Neural crest cell (in vitro differentiated cells): ENCODE results near the gene SORBS2. TPM values are rescaled to one million over a fixed set of nuclear protein-coding genes. Genes with fewer than 3 reads are reported as not detected.

ENCODE experiments used
- DNase-seq: peaks from one replicate; pipeline ENCODE4 v3.0.0; 2021; ENCODE audit warnings: low read depth, mixed read lengths, low spot score
- H3K27ac Mint-ChIP-seq: one replicate; pipeline ENCODE4 v1.8.0; 2021; ENCODE audit warnings: mild to moderate bottlenecking, mixed read lengths; ENCODE audit not compliant: unreplicated experiment
- H3K27me3 Mint-ChIP-seq: 2 replicates; pipeline ENCODE4 v1.8.0; 2021; ENCODE audit warnings: low read depth, mild to moderate bottlenecking, mixed read lengths
- H3K36me3 Mint-ChIP-seq: 2 replicates; pipeline ENCODE4 v1.8.0; 2021; ENCODE audit warnings: low read depth, mild to moderate bottlenecking, mixed read lengths
- H3K4me1 Mint-ChIP-seq: 2 replicates; pipeline ENCODE4 v1.8.0; 2021; ENCODE audit warnings: mixed read lengths
- H3K4me3 Mint-ChIP-seq: one replicate; pipeline ENCODE4 v1.8.0; 2021; ENCODE audit warnings: mild to moderate bottlenecking, mixed read lengths
- H3K9me3 Mint-ChIP-seq: 2 replicates; pipeline ENCODE4 v1.8.0; 2021; ENCODE audit warnings: mixed read lengths
- total RNA-seq: library from RNA; stranded (reverse); gene quantifications from 2 replicates; pipeline ENCODE4 v1.2.1, GENCODE V29; 2021
- TF ChIP-seq, protein P1 (sequence below): fragments of 200-600 bp; sonication (generic); conservative IDR thresholded peaks from 2 replicates; pipeline ENCODE4 v1.5.0; 2021; ENCODE audit warnings: antibody characterized with exemption, mild to moderate bottlenecking

The SORBS2 gene
- total RNA-seq, 1 donor from 2014 or later = 42.3 TPM

DNA sequence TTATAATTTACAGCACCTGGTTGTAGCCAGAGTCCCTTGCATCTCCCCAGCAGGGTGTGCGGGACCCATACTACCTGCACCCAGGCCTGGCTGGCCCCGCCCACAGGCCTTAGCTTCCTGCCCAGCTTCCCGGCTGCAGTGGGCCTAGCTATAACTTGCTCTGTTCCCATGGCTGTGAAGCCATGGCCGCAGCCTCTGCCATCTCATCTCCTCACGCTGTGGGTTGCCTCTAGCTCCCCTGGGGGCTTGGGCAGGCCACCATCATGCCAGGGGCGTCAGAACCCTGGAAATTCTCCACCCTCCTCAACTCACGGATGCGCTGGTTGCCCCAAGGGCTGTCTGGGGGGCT is 26.1 kb upstream of the SORBS2 start:
- Mint-ChIP-seq H3K9me3 (peaks cover 5% of the 10 kb centered on the region), H3K27ac (peak overlapping the region; percentile 74), H3K36me3 (no peaks in the 10 kb centered on the region), H3K4me3 (no peak overlapping the region), H3K4me1 (peaks cover 4% of the 10 kb centered on the region), H3K27me3 (no peaks in the 10 kb centered on the region)
- TF ChIP-seq, protein P1, sequence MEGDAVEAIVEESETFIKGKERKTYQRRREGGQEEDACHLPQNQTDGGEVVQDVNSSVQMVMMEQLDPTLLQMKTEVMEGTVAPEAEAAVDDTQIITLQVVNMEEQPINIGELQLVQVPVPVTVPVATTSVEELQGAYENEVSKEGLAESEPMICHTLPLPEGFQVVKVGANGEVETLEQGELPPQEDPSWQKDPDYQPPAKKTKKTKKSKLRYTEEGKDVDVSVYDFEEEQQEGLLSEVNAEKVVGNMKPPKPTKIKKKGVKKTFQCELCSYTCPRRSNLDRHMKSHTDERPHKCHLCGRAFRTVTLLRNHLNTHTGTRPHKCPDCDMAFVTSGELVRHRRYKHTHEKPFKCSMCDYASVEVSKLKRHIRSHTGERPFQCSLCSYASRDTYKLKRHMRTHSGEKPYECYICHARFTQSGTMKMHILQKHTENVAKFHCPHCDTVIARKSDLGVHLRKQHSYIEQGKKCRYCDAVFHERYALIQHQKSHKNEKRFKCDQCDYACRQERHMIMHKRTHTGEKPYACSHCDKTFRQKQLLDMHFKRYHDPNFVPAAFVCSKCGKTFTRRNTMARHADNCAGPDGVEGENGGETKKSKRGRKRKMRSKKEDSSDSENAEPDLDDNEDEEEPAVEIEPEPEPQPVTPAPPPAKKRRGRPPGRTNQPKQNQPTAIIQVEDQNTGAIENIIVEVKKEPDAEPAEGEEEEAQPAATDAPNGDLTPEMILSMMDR = no peak
- no peak for DNase-seq

DNA sequence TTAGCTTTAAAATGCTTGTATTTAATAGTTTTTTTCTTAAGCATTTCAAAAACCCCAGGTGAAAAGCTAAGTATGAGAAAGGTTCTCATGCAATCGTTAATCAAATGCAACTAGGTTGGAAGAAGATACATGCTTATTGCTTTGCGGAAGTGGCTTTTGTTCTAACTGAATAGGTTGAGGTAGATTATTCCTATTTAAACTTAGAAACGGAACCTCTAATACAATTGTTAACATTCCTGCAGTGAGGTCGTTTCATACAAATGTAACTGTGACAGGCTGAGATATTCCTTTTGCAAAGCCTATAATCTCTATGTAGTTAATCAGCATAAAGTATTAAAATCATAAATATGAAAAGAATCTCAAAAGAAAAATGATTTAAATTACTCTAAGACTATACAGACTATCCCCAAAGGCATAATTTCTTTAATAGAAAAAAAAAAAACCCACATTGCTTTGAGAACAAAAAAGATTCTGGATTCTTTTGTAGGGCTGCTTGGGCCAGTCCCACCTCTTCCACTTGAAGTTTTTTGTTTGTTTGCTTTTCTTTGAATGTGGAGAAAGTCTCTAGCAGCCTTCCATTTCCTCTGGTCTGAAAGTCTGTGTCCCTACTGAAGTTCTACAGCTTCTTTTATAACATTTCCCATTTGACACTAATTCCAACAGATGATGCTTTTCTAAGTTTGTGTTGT is 25.6 kb upstream of the SORBS2 start:
- TF ChIP-seq, protein P1 = no peak
- H3K4me3 Mint-ChIP-seq = peak overlapping the region; percentile 14
- H3K4me1 Mint-ChIP-seq = peaks cover 4% of the 10 kb centered on the region
- H3K27ac Mint-ChIP-seq = peak overlapping the region; percentile 81
- no peaks in the 10 kb centered on the region for H3K27me3 Mint-ChIP-seq
- no peak for DNase-seq
- H3K9me3 Mint-ChIP-seq = peaks cover 3% of the 10 kb centered on the region
- no peaks in the 10 kb centered on the region for H3K36me3 Mint-ChIP-seq

DNA sequence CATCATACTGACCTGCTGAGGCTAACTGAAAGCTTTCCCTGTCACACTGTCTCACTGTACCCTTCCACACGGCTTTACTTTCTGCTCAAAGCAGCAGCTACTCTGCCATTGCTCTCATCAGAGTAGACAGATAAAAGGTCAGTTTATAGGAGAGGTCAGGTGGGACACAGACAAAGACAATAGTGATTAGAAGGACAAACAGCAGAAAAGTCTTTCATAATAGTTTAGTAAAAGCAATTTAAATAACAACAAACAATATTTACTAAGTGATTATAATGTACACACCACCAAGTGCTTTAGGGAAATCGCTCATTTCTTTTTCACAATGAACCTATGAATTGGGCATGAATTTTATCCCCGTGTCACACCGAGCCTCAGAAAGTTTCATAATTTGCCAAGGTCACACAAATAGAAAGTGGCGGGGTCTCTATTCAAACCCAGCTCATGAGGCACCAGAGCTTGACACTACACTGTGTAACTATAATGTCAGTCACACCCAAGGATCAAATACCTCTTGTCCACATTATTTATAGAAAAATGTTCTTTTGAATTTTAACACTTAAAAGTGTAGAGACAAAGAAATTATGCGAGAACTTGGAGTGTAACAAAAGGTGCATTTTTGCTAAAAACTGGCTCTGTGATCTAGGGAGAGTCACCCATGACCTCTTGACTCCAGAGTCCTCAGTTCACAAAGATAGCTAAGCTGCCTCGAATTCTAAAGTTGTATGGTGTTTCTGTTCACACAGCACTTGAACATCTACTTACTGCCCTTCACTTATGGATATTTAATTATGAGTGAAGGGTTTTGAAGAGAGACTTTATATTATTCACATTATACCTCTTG is 24.5 kb upstream of the SORBS2 start:
- Mint-ChIP-seq H3K36me3 (no peaks in the 10 kb centered on the region), H3K27ac (peak overlapping the region; percentile 81), H3K4me1 (peaks cover 4% of the 10 kb centered on the region), H3K9me3 (peaks cover 3% of the 10 kb centered on the region), H3K27me3 (no peaks in the 10 kb centered on the region), H3K4me3 (peak overlapping the region; percentile 14)
- DNase-seq = no peak
- TF ChIP-seq, protein P1 = no peak

DNA sequence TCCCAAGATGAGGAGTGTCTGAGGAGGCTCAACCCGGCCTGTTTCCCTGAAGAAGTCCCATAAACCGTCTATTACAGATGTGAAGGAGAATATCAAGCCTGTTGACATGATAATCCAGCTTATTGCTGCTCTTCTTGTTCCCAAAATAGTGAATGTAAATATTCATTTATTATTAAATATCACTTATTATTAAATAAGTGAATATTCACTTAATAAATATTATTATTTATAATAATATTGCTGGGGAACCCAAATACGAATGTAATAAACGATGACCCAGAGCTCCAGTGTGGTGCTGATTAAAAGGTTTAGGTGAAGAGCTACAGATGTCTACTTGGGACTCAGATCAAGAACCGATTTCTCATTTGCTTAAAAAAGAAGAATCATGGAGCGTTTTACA is 23.8 kb upstream of the SORBS2 start:
- peaks cover 4% of the 10 kb centered on the region for H3K4me1 Mint-ChIP-seq
- DNase-seq = no peak
- no peak overlapping the region for H3K27ac Mint-ChIP-seq
- no peak overlapping the region for H3K4me3 Mint-ChIP-seq
- H3K36me3 Mint-ChIP-seq = no peaks in the 10 kb centered on the region
- H3K9me3 Mint-ChIP-seq = peaks cover 3% of the 10 kb centered on the region
- TF ChIP-seq, protein P1 = no peak
- H3K27me3 Mint-ChIP-seq = no peaks in the 10 kb centered on the region

DNA sequence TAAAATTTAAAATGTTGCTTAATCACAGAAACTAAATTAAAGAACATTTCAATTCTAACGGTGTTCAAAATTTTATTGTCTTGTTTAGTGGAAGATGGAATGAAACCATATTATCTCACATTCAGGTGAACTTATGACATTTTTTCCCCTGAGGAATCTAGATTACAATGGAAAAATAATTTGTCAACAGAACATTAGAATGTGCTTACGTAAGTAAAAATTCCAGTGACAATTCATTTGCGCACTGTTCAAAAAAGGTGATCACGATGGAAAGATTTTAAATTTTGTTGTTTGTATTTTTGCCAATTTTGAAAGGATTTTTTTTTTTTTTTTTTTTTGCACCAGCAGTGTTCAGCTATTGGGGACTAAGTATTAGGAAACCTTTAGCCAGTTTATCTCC is 23.3 kb upstream of the SORBS2 start:
- H3K4me3 Mint-ChIP-seq = no peak overlapping the region
- peaks cover 3% of the 10 kb centered on the region for H3K9me3 Mint-ChIP-seq
- no peak for DNase-seq
- TF ChIP-seq, protein P1 = no peak
- H3K4me1 Mint-ChIP-seq = peaks cover 4% of the 10 kb centered on the region
- no peak overlapping the region for H3K27ac Mint-ChIP-seq
- H3K36me3 Mint-ChIP-seq = no peaks in the 10 kb centered on the region
- H3K27me3 Mint-ChIP-seq = no peaks in the 10 kb centered on the region
